Mesenteric fat pad (tissue), 1 donor: ENCODE measurements around the gene MYH4. TPM values are rescaled to one million over a fixed set of nuclear protein-coding genes. Genes with fewer than 3 reads are reported as not detected.

Experiments used
- DNase-seq: peaks from one replicate; pipeline ENCODE4 v3.0.0-alpha.2; 2020; ENCODE audit warnings: low spot score
- long read RNA-seq: library from polyadenylated mRNA; unstranded; transcript quantifications from one replicate; pipeline ENCODE4 v2.0.0, GENCODE V29; 2020
- total RNA-seq: library from RNA; stranded (reverse); fragmentation: NEBNext Ultra II Directional; extraction: Animal tissue kit (Norgen Biotek cat#: 25700); gene quantifications from one replicate; pipeline ENCODE4 v1.2.1, GENCODE V29; 2021
- donor health status: DM: yes; HTN: yes; CAD: no.

MYH4 gene
- total RNA-seq, result not detected
- long read RNA-seq, result 0 reads

DNA sequence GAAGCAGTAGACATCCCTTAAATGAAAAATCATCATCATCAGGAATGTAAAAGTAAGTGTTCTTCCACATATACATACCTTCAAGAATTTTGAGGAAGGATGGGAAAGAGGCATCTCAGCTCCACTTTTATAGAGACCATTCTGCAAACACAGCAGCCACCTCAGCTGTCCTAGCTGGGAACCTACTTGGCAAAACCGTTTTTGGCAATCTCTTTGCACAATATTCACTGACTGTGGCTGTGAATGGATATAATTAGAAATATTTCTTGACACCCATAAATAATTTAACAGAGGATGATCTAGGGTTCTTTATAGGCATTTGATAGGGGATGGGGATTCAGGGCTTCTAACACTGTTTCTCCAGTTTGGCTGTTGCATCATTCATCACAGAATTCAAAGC lies at the start of gene MYH4:
TSS of gene MYH4 (minus strand) at position 101 of the 400 bp plus-strand sequence. CDS start 2,814 bp downstream, outside the sequence.
- no peak for DNase-seq

DNA sequence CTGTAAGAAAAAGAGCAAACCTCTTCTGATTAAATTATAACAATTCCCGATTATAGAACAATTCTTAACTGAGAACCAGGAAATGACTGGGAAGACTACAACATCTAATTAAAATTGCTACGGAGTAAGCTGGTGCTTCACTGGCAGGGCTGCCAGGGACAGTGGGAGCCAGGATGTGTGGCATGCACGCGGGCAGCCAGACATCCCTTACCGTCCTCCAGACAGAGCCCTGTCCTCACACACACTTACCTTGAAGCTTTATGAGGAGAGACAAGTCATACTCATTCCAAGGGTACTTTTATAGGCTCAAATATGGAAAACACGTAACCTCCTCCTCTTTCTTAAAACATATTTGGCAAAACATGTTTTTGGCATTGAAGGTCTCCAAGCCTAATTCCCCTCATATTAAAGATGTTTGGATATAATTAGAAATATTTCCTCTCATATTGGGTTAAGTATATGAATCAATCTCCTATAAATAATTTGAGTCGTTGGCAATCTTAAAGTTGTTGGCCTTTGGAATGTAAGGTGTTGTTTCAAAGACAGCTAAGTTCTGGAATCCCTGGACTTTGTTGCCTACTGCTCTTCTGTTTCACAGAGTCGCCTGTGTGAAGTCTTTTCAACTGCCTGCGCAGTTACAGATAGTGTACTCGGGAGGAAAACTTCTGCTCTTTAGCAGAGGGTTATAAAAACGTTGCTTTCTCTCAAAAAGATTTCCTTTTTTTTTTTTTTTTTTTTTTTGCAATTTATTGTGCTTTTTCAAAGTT lies 49.1 kb upstream of the MYH4 start, which contains the start of gene MYH1:
TSS of gene MYH1 (minus strand) at position 272 of the 767 bp plus-strand sequence. CDS start 1,900 bp downstream, outside the sequence.
- DNase-seq, result no peak

DNA sequence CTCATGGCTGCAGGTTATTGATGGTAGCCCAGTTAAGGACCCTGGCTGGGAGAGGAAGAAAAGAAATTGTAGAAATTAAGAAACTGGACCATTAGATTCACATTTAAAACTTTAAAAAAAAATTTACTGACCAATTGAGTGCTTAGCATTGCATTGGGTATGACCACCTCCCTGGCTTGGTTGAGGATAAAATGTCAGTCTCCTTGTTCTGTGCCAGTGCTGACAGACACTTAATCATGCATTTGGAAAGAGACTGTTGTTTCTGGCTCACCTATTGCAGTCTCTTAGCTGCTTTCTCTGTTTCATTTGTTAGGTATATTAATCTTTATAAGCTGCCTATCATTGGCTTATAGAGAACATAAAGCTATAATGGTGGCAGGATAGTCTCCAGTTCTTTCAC lies 47.3 kb upstream of the MYH4 start:
- DNase-seq, result no peak

DNA sequence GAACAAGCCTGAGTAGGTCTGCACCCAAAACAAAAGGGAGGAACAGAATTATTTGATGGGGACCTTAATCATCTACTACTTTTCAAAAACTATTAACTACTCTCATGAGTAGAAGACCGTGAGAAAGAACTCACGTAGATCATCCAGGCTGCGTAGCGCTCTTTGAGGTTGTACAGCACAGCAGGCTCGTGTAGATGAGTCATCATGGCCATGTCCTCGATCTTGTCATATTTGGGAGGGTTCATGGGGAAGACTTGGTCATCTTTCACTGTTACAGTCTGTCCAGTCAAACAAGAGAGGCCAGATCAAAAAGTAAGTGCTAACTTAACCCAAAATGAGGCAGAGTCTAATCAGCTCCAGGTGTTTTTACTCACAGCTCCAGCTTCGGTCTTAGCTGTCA lies 46.7 kb upstream of the MYH4 start:
- no peak for DNase-seq

DNA sequence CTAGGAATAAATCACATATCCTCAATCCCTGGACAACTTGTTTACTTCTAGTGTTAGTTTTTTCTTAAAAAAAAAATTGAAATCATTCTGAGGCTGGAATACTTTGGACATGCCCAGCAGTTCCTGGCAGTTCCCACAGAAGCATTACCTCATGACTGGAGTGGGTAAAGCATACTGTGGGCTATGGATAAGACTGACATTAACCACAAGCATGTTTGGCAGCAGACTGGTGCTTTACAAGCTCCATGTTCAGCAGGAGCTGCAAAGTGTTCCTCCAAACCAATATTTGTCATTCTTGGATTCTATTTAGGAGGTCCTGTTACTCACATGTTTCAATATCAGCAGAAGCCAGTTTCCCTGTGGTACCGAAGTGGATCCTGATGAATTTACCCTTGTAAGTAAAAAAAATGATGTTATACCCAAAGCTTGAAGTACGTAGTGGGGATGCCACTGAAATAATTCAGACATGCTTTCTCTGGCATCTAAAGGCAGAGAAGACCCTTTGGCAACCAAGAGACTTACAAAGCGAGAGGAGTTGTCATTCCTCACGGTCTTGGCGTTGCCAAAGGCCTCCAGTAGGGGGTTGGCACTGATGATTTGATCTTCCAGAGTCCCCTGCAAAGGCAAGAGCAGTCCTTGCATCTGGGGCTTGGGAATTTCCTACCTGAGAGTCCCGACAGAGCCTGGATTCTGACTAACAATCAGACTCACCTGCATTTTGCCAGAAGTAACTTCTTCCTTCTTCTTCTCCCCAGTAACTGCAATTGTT lies 44.1 kb upstream of the MYH4 start:
- DNase-seq, result no peak

DNA sequence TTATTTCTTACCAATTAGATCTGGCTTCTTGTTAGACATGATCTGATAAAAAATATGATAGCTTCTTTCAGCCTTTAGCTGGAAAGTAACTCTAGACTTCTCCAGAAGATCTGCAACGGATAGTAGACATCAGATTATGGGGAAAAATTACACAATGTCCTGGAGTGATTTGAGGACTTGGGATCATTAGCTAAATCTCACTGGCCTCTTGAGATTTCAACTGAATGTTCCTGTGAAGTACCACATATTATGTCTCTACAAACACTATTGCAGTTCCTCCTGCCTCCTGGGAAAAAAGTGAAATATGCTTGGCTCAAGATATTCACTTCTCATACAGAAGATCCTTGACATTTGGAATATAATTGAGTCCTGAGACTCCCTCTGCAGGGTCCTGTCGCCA lies 43.5 kb upstream of the MYH4 start:
- no peak for DNase-seq

DNA sequence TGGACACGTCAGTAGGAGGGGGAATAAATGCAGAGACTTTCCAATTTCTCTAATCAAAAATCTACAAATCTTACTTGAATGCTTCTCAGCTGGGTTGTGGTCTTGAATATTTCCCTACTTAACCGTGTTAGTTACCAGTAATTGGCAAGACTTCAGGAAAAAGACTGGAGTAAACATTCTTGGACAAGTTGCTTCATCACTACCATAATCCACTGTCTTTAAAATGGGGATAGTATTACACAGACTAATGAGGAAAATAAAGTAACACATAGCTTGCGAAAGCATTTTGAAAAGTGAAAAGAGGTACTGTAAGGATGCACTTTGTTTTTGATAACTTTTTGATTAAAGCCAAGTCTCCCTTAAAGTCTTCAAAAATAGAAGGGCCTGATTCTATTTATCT lies 30.6 kb upstream of the MYH4 start:
- no peak for DNase-seq

DNA sequence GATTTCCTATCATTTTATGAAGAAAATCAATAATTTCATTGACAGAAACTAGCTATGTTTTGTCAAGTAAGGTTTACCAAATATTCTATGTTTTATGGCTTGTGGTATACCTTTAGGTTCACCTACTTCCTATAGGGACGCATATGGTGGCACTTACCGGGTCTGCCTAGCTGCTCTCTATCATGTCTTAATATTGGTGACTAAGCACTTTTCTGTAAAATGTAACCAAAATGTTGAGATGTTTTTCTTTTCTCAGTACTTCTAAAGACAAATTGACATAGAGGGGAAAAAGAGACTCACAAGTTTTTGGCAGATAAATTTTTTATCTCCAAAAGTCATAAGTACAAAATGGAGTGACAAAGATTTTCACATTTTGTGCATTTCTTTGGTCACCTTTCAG lies 22.6 kb upstream of the MYH4 start:
- no peak for DNase-seq

DNA sequence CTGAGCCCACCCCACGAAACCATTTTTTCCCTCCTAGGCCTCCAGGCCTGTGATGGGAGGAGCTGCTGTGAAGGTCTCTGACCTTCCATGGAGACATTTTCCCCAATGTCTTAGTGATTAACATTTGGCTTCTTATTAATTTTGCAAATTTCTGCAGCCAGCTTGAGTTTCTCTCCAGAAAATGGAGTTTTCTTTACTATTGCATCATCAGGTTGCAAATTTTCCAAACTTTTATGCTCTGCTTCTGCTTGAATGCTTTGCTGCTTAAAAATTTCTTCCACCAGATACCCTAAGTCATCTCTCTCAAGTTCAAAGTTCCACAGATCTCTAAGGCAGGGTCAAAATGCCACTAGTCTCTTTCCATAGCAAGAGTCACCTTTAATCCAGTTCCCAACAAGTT lies 12.9 kb upstream of the MYH4 start:
- DNase-seq, result no peak

DNA sequence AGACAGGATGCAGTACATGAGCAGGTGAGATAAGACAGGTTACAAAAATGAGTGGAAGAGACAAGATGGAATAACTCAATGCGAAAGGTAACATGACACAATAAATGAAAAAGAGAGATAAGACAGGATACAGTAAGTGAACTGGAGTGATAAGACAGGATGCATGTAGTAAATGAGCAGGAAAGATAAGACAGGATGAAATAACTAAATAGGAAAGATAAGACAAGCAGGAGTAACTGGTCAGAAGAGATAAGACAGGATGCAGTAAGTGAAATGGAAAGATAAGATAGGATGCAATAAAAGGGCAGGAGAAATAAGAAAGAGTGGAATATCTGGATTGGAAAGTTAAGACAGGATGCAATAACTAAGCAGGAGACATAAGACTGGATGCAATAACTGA lies 8.3 kb upstream of the MYH4 start:
- DNase-seq, result no peak

DNA sequence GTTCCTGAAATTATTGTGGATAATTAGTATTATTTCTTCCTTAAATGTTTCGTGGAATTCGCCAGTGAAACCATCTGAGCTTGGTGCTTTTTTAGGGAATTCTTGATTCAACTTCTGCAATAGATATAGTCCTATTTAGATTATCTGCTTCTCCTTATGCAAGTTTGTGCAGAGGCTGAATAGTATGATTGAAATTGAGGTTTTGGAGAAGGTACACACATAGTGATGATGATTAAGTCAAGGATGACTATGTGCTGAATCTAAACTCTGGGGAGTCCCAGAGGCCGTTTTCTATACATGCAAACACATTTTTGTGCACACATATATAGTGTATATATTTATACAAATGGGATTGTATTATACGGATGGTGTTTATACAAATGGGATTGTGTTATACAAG lies 5.2 kb upstream of the MYH4 start:
- no peak for DNase-seq

DNA sequence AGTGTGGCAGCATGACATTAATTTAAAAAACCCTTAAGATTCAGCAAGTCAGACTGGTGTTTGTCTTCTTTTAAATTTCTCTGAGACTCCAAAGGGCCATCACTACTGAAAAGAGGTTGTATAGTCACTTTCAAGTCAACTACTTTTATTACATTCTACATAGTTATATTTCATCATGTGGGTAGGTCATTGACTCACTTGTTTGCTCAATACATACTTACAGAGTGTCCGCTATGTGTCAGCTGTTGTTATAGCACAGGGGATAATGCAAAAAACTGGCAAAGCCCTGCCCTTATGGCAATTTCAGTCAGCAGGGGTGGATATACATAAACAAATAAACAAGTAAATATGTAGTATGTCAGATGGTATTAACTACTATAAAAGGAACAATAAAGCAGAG lies 2.5 kb upstream of the MYH4 start:
- no peak for DNase-seq

DNA sequence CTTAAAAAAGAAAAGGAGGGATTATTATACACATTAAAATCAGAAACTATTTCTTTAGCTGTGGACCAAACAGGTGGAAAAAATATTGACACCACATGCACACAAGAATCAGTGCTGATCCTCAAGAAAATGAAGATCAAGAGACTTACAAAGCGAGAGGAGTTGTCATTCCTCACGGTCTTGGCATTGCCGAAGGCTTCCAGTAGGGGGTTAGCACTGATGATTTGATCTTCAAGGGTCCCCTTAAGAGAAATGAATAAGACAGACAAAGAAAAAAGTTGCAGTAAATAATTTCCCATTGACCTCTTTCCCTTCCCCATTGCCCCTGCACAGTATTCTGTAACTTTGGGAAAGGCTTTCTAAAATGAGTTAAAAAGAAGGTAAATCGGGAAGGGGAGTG lies 6.0 kb downstream of the MYH4 start:
- DNase-seq, result no peak

DNA sequence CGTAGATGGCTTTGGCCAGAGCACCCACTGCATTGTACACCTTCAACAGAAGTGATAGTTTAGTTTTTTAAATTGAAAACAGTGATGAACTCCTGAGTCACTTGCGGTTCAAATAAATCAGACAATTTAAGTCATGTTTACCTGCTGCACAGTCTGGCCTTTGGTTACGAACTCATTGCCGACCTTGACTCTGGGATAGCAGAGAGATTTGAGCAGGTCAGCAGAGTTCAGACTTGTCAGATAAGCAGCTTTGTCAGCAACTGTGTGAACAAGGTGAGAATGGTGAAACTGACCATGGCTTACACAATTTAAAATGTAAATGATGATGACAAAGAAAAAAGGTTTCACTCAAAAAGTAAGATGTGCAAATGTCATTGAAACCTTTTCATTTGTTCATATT lies 9.3 kb downstream of the MYH4 start:
- DNase-seq, result no peak

DNA sequence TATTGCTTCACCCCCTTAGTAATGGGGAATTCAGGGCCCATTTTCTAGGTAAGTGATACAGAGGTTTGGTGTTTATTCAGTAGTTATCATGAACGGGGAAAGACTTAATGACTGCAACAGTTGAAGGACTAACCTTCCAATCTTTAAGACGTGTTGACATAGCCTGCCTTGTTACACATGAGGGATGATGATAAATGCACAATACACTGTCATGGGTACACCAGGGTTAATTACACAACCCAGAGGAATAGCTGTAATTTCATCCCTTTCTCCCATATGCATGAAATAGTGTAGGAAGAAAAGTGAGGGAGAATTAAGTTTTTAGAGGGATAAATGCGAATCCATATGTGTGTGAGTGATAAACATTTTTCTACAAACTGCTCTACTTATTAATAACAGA lies 10.7 kb downstream of the MYH4 start:
- no peak for DNase-seq

DNA sequence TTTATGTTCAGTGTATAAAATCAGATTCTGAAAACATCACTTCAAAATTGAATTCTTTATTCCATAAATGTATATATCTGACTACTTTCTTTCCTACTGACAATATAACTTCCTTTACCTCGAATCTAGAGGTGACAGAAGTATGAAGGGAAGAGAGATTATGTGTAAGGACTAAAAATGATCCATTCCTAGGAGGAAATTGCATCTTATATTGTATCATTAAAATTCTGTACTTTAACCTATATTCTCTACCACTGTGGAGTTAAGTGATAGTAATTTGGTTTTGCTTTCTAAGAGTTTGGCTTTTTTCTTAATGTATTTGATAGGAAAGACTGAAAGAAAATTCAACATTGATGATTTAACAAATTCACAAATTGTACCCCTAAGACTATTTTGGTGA lies 11.4 kb downstream of the MYH4 start:
- DNase-seq, result no peak

DNA sequence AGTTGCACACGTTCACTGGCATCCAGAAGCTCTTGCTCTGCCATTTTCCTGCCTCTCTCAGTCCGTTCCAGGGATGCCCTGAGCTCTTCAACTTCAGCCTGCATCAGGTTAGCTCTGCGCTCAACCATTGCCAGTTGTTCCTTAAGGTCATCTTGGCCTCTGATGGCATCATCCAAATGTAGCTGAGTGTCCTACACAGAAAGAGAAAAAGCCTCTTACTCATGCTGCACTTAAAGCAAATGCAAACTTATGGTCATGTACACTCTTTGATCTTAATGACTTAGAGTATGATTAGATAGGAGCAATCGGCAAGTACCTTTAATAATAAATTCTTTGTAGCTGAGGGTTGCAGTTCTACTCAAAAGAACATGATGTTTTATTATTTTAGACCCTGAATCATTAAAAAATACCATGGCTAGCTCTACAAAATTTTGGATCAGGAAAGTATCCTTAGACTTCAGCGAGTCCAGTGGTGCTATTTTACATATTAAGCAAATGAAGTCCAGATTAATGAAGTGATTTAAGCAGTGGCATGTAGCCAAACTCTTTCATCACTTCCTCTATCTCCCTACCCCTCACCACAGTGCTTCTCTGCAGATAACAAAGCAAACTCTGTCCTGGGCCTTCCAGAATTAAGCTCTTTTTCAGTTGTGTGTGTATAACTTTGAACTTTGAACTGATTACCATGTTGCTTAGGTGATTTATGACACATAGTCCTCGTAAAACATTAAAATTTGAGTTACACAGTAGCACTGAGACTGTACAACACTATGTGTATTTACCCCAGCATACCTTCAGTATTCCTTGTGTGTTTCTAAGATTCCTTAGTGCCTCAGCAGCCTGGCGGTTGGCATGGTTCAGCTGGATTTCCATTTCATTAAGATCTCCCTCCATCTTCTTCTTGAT lies 22.1 kb downstream of the MYH4 start:
- DNase-seq, result no peak

DNA sequence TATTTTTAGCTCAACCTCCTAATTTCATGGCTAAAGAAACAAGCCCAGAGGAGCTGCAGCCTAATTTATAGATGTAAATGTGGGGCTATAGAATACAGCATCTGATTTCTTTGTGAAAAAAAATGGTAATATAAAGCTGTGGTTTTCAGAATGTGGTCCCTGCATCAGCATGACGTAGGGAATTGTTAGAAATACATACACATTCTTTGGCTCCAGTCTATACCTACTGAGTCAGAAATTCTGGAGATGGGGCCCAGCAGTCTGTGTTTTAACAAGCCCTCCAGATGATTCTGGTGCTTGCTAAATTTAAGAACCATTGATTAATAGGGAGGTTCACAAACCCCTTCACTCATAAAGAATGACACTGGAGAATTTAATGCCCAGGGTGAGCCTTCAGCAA lies 29.5 kb downstream of the MYH4 start:
- no peak for DNase-seq

DNA sequence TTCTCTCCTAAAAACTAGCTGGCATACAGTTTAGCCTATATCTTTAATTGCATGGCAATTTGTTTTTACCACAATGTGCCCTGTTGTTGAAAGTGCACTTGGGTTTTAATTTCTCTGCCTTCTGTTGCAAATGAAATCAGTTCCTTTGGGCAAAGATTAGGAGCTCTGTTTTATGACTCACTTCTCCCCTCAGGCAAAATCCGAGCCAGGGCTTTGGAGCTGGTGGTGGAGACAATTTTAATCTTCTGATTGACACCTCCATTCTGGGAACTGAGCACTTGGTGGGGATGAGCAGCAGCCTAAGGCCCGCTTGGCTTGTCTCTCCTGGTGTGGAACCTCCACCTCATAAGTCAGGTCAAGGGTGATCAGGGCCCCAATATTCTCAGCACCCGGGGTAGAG lies 34.3 kb downstream of the MYH4 start:
- DNase-seq, result no peak

DNA sequence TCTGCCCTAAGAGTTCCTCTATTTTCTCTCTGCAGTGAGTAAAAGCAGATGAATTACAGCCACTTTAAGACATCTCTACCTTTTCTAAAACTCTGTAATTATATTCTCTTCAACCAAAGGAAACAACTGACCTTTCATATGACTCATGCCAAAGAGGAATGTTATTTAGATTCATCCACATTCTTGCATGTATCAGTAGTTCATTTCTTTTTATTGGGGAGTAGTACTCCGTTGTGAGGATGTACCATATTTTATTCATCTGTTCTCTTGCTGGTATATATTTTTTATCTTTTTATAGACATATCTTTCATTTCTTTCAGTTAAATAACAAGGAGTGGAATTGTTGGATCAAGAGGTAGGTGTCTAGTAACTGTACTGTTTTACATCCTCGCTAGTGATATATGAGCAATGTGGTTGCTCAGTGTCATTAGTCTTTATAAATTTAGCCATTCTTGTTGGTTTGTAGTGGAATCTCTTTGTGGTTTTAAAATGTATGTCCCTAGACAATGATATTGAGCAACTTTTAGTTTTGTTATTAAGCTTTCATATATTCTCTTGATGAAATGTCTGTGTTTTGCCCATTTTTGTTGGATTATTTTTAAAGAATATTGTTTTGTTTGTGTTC lies 39.8 kb downstream of the MYH4 start:
- DNase-seq, result no peak

DNA sequence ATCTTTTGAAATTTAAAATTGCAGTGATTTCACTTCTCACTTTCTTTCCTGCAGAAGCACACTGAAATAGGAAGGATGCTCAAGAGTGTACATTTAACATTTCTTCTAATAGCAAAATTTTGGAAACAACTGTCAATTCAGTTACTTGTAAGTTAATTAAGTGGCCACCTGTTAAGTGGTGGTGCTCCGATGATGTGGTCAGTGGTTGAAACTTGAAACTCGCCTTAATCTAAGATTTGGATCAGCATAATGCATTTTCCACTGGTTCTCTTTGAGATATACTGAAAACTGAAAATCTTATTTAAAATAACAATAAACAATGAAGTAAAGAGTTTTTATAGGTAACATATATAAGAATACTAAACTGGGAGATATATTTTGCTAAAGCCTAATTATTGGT lies 40.6 kb downstream of the MYH4 start:
- no peak for DNase-seq
